Brain microvascular endothelial cell (primary cell): ENCODE measurements around the gene OSBPL10.

ENCODE experiments used
- DNase-seq: peaks from one replicate; pipeline ENCODE4 v3.0.0-alpha.2; 2020
- H3K27ac ChIP-seq: fragments of 250-450 bp; sonication (Bioruptor Pico); 2 replicates; pipeline ENCODE4 v1.5.1; 2020; ENCODE audit warnings: mild to moderate bottlenecking, moderate library complexity
- H3K27me3 ChIP-seq: fragments of 250-450 bp; sonication (Bioruptor Pico); replicated peaks from 2 replicates; pipeline ENCODE4 v1.5.1; 2020; ENCODE audit warnings: mild to moderate bottlenecking
- H3K36me3 ChIP-seq: fragments of 250-450 bp; sonication (Bioruptor Pico); replicated peaks from 2 replicates; pipeline ENCODE4 v1.5.1; 2020; ENCODE audit warnings: mild to moderate bottlenecking
- H3K4me3 ChIP-seq: 2 replicates; pipeline ENCODE4 v1.5.1; 2011; ENCODE audit warnings: low read depth, mild to moderate bottlenecking, control low read depth, low read length, moderate library complexity
- CTCF ChIP-seq: IDR thresholded peaks from 2 replicates; pipeline ENCODE4 v1.5.1; 2011; ENCODE audit warnings: low read depth, mild to moderate bottlenecking, moderate library complexity, low read length, control low read depth, inconsistent platforms; ENCODE audit errors: missing control alignments
- in situ Hi-C: cut with HindIII; loops from 2 replicates; pipeline ENCODE4 v1.10.0; 2017; ENCODE audit warnings: low sequenced_read_pairs, low pct_ligation_motif_present

OSBPL10 gene

GRCh38 chr3:32003380-32003779 is 22.3 kb upstream of the OSBPL10 start:
- no peak for DNase-seq
- in situ Hi-C loops: no loop called here

DNA sequence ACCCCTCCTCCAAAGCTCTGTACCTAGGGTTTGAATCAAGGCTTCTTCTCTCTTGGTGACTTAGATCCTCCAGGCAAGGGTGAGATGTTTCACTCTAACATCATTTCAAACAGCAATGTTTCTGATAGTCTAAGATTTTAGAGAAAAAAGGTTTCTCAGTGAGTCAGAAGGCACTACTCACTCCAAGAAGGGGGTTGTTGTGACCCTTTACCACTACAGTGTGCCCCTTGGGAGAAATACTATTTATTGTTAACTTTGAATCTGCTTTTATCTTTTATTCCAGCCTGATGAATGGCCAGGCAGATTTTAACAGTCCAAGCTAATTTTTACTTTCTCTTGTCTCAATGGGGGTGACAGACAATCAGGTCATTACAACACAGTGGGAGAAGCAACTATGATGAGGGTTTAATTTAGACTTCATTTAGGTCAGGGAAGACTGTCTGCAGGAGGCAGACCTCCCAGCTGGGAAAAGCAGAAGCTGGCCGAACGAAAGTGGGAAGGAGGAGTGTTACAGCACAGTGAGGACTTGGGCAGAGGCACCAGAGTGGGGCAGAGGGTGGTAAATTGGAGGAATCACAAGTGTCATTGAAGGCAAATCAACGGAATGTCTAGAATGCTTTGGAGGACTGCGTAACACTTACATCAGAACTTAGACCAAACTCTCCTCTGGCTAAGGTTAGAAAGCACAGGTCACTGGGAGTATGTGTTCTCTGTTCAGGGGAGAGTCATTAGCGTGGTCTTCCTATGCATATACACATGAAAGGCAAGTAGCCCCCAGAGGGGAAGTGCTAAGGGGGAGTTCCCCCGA is 21.7 kb upstream of the OSBPL10 start:
- Histone ChIP-seq H3K36me3 (no peaks in the 10 kb centered on the region), H3K27me3 (no peaks in the 10 kb centered on the region), H3K27ac (no peak overlapping the region), H3K4me3 (no peak overlapping the region)
- no peak for TF ChIP-seq CTCF
- in situ Hi-C loops: no loop called here
- DNase-seq: peak; percentile 18

More at GRCh38 chr3:32003380-32003779, 22.3 kb upstream of the OSBPL10 start:
- no peak overlapping the region for H3K4me3 ChIP-seq
- no peak for TF ChIP-seq CTCF
- no peak overlapping the region for H3K27ac ChIP-seq
- H3K36me3 ChIP-seq: no peaks in the 10 kb centered on the region
- no peaks in the 10 kb centered on the region for H3K27me3 ChIP-seq

DNA sequence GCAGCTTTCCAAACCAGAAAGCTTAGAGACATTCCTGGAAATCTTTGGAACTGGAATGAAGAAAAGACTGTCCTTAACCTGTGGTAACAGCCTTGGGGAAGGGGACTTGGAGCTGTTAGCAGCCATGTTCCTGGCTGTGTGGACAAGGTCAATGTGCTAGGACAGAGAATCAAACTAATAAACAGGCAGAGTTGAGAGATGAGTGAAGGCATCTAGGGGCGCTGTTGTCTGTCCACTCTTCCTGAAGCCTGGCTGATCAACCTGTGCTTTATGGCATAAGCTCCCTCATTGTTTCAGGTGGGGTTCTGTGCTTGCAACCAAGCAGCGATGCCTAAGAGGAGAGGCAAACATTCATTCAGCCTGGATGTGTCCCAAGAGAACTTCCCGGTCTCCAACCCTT is 19.8 kb upstream of the OSBPL10 start:
- Histone ChIP-seq H3K4me3 (no peak overlapping the region), H3K27me3 (no peaks in the 10 kb centered on the region), H3K36me3 (no peaks in the 10 kb centered on the region), H3K27ac (no peak overlapping the region)
- in situ Hi-C loops: no loop called here
- DNase-seq: no peak
- TF ChIP-seq CTCF: no peak

DNA sequence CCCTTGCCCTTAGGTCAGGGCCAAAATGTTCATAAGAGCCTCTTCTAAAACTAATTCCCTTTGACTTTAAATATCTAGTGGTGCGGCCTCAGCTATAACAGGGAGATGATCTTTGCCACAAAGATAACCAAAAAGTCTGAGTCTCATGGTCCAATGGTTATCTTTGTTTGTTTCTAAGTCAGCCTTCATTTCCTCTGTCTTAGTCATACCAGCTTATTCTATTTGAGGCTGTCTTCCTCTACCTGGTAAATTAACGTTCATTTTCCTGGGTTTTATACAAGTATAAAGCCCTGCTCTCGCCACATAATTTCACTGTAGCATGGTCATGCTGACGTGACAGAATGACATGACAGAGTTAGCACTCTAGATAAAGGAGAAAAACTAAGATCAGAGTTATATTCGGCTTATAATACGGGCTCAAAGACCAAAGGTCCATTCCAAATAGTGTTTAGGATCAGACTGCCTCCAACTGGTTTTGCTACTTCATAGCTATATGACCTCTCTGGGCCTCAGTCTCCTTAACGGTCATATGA is 18.9 kb upstream of the OSBPL10 start:
- H3K27me3 ChIP-seq: no peaks in the 10 kb centered on the region
- no peak for TF ChIP-seq CTCF
- DNase-seq: no peak
- H3K36me3 ChIP-seq: no peaks in the 10 kb centered on the region
- no peak overlapping the region for H3K27ac ChIP-seq
- in situ Hi-C loops: no loop called here
- no peak overlapping the region for H3K4me3 ChIP-seq

- Histone ChIP-seq H3K4me3 (no peak overlapping the region), H3K27ac (no peak overlapping the region), H3K27me3 (no peaks in the 10 kb centered on the region), H3K36me3 (no peaks in the 10 kb centered on the region)
- no peak for DNase-seq
- TF ChIP-seq CTCF: no peak
- in situ Hi-C loops: no loop called here
These were observed 16.4 kb upstream of the OSBPL10 start for GRCh38 chr3:31997500-31997899.
